Measurements from ENCODE around the gene SLC27A5. TPM values are rescaled to one million over a fixed set of nuclear protein-coding genes. Genes with fewer than 3 reads are reported as not detected.

Gene SLC27A5
- total and polyA plus RNA-seq, 2 experiments from 2014 or later = 16.2 to 35.5 TPM

GRCh38 chr19:58480481-58480830 is 31.3 kb downstream of the SLC27A5 start:
- Histone ChIP-seq H3K4me1 (ENCODE audit: insufficient read depth) (no peaks in the 10 kb centered on the region), H4K20me1 (replicated peaks; ENCODE audit: insufficient read depth) (peaks cover 4% of the 10 kb centered on the region; the same call in 1 of the 2 replicates), H3K36me3 (ENCODE audit: insufficient read depth) (no peaks in the 10 kb centered on the region), H3K27me3 (ENCODE audit: insufficient read depth) (no peaks in the 10 kb centered on the region), H3K4me3 (no peak overlapping the region), H3K27ac (ENCODE audit: low read depth) (no peak overlapping the region), H3K9me2 (ENCODE audit: insufficient read depth) (no peaks in the 10 kb centered on the region), H2AFZ (no peak overlapping the region), H3K79me2 (replicated peaks; ENCODE audit: insufficient read depth) (no peaks in the 10 kb centered on the region), H3F3A (replicated peaks; ENCODE audit: low read depth) (peaks cover 4% of the 10 kb centered on the region), H3K4me2 (no peak overlapping the region)
- Mint-ChIP-seq H3K9me3 (no peaks in the 10 kb centered on the region; the same call in 2 of the 3 replicates), H3K36me3 (ENCODE audit: low read depth) (peaks cover 2% of the 10 kb centered on the region; the same call in 1 of the 3 replicates), H3K4me1 (peaks cover 5% of the 10 kb centered on the region), H3K27ac (no peak overlapping the region), H3K4me3 (no peak overlapping the region), H3K27me3 (ENCODE audit: insufficient read depth, low read depth, poor library complexity) (peaks cover 15% of the 10 kb centered on the region)
- DNase-seq (ENCODE audit: low spot score) = no peak
- ATAC-seq = no peak
- TF ChIP-seq EZH2 (IDR thresholded peaks at IDR 0.05; ENCODE audit: low read depth, unreplicated experiment) (no peak), ZNF331 (CRISPR knock-in tag; IDR thresholded peaks at IDR 0.05; ENCODE audit: low read depth) (no peak), JUNB (IDR thresholded peaks at IDR 0.05; ENCODE audit: unreplicated experiment) (no peak), STAT1 (IDR thresholded peaks at IDR 0.05; ENCODE audit: unreplicated experiment) (no peak), ZNF114 (CRISPR knock-in tag; IDR thresholded peaks at IDR 0.05) (no peak), CREB1 (CRISPR knock-in tag; IDR thresholded peaks at IDR 0.05; ENCODE audit: low read depth) (no peak), CTCF (conservative IDR thresholded peaks at IDR 0.05; ENCODE audit: low read depth in 2 of 2) (no peak), EZH2phosphoT487 (IDR thresholded peaks at IDR 0.05; ENCODE audit: unreplicated experiment) (no peak), POLR2AphosphoS5 (IDR thresholded peaks at IDR 0.05; ENCODE audit: low read depth) (no peak)

GRCh38 chr19:58479736-58480480 is 31.9 kb downstream of the SLC27A5 start:
- ATAC-seq (no peak), DNase-seq (ENCODE audit: low spot score) (no peak)
- TF ChIP-seq ZNF462 (CRISPR knock-in tag; IDR thresholded peaks at IDR 0.05) (no peak), JUNB (IDR thresholded peaks at IDR 0.05; ENCODE audit: unreplicated experiment) (no peak), EZH2phosphoT487 (IDR thresholded peaks at IDR 0.05; ENCODE audit: unreplicated experiment) (no peak), ZNF114 (CRISPR knock-in tag; IDR thresholded peaks at IDR 0.05) (no peak)

More at GRCh38 chr19:58479736-58480480, 31.9 kb downstream of the SLC27A5 start:
- H3K27me3 ChIP-seq (ENCODE audit: insufficient read depth) = no peaks in the 10 kb centered on the region
- no peaks in the 10 kb centered on the region for H3K79me2 ChIP-seq (replicated peaks; ENCODE audit: insufficient read depth)
- no peak overlapping the region for H3K4me3 ChIP-seq
- peaks cover 4% of the 10 kb centered on the region; the same call in 1 of the 2 replicates for H3K4me1 ChIP-seq (ENCODE audit: insufficient read depth)
- H3K9me3 Mint-ChIP-seq = no peaks in the 10 kb centered on the region; the same call in 2 of the 3 replicates
- no peak overlapping the region for H3K4me2 ChIP-seq
- peaks cover 8% of the 10 kb centered on the region for H3K4me1 Mint-ChIP-seq
- no peak overlapping the region for H3K4me3 Mint-ChIP-seq
- H3F3A ChIP-seq (replicated peaks; ENCODE audit: low read depth) = peaks cover 9% of the 10 kb centered on the region
- H3K36me3 ChIP-seq (ENCODE audit: insufficient read depth) = no peaks in the 10 kb centered on the region
- no peaks in the 10 kb centered on the region for H3K9me2 ChIP-seq (ENCODE audit: insufficient read depth)
- no peak overlapping the region for H2AFZ ChIP-seq
- no peak overlapping the region for H3K27ac ChIP-seq (ENCODE audit: low read depth)
- H3K27me3 Mint-ChIP-seq (ENCODE audit: insufficient read depth, low read depth, poor library complexity) = peaks cover 18% of the 10 kb centered on the region
- no peak overlapping the region for H3K27ac Mint-ChIP-seq
- H4K20me1 ChIP-seq (replicated peaks; ENCODE audit: insufficient read depth) = peaks cover 4% of the 10 kb centered on the region; the same call in 1 of the 2 replicates
- H3K36me3 Mint-ChIP-seq (ENCODE audit: low read depth) = peaks cover 2% of the 10 kb centered on the region; the same call in 1 of the 3 replicates

Measured in GM23338 (cell line).